A673 (cell line): ENCODE measurements around the gene CFAP43.
"Not testable (repeated sequence)": the region's sequence is repeated elsewhere in the genome, so short reads cannot be mapped to it uniquely, and the experiment has no call there.

Experiments
- EZH2 ChIP-seq: fragments of 200-600 bp; sonication (generic); IDR thresholded peaks from 2 replicates; pipeline ENCODE4 v1.6.1; 2017; ENCODE audit warnings: borderline replicate concordance, low read depth, mild to moderate bottlenecking, mixed read lengths, antibody characterized with exemption, low read length; ENCODE audit not compliant: poor library complexity, severe bottlenecking
- TF ChIP-seq, protein P1 (sequence below): fragments of 300-800, 200-600 bp; sonication (generic); conservative IDR thresholded peaks from 2 replicates; pipeline ENCODE4 v1.5.1; 2017; ENCODE audit warnings: low read depth, mild to moderate bottlenecking, antibody characterized with exemption, low read length, moderate library complexity, mixed read lengths

GRCh38 chr10:104174136-104174535 is 58.0 kb downstream of the CFAP43 start:
- TF ChIP-seq, protein P1, sequence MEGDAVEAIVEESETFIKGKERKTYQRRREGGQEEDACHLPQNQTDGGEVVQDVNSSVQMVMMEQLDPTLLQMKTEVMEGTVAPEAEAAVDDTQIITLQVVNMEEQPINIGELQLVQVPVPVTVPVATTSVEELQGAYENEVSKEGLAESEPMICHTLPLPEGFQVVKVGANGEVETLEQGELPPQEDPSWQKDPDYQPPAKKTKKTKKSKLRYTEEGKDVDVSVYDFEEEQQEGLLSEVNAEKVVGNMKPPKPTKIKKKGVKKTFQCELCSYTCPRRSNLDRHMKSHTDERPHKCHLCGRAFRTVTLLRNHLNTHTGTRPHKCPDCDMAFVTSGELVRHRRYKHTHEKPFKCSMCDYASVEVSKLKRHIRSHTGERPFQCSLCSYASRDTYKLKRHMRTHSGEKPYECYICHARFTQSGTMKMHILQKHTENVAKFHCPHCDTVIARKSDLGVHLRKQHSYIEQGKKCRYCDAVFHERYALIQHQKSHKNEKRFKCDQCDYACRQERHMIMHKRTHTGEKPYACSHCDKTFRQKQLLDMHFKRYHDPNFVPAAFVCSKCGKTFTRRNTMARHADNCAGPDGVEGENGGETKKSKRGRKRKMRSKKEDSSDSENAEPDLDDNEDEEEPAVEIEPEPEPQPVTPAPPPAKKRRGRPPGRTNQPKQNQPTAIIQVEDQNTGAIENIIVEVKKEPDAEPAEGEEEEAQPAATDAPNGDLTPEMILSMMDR, result not testable (repeated sequence)
- not testable (repeated sequence) for TF ChIP-seq EZH2
